Measurements from ENCODE around the gene MMP10. TPM values are rescaled to one million over a fixed set of nuclear protein-coding genes. Genes with fewer than 3 reads are reported as not detected.
"Not testable (repeated sequence)": the region's sequence is repeated elsewhere in the genome, so short reads cannot be mapped to it uniquely, and the experiment has no call there.

Gene MMP10
- total and polyA plus RNA-seq, 7 donors = 0.25 to 0.46 TPM; not detected in 5

GRCh38 chr11:102733232-102733875 lies 47.1 kb downstream of the MMP10 start:
- Histone ChIP-seq H3K4me3 (no peak overlapping the region), H3K27ac (no peak overlapping the region), H3K9me3 (no peaks in the 10 kb centered on the region), H3K36me3 (no peaks in the 10 kb centered on the region), H3K4me1 (no peaks in the 10 kb centered on the region), H3K27me3 (no peaks in the 10 kb centered on the region)
- 35 to 58% methylated on average over 8 of the region's 8 CpGs for WGBS, 2 donors
- DNase-seq = no peak
- intact Hi-C loops (cut with DNase I) = no loop called here
- TF ChIP-seq POLR2A (IDR thresholded peaks at IDR 0.05) (no peak), EP300 (IDR thresholded peaks at IDR 0.05) (no peak), CTCF (IDR thresholded peaks at IDR 0.05) (peak in 2 of 4 experiments; percentile 37 to 39), POLR2AphosphoS5 (IDR thresholded peaks at IDR 0.05) (no peak)

- 51 to 62% methylated on average over 8 of the region's 8 CpGs for WGBS, 2 donors
Observed at GRCh38 chr11:102730944-102731343, 49.5 kb downstream of the MMP10 start.

GRCh38 chr11:102729849-102730815 lies 50.3 kb downstream of the MMP10 start:
- Histone ChIP-seq H3K27me3 (no peaks in the 10 kb centered on the region), H3K4me1 (no peaks in the 10 kb centered on the region), H3K4me3 (no peak overlapping the region), H3K36me3 (no peaks in the 10 kb centered on the region), H3K9me3 (no peaks in the 10 kb centered on the region), H3K27ac (peak overlapping the region in 1 of 4 donors; percentile 18)
- DNase-seq = no peak
- intact Hi-C loops (cut with DNase I) = no loop called here
- 63% methylated on average over 9 of the region's 9 CpGs for whole genome bisulfite sequencing, 2 donors
- TF ChIP-seq CTCF (IDR thresholded peaks at IDR 0.05) = no peak
- no peak for TF ChIP-seq POLR2AphosphoS5 (IDR thresholded peaks at IDR 0.05)
- no peak for TF ChIP-seq POLR2A (IDR thresholded peaks at IDR 0.05)
- TF ChIP-seq EP300 (IDR thresholded peaks at IDR 0.05) = no peak

More at GRCh38 chr11:102730944-102731343, 49.5 kb downstream of the MMP10 start:
- H3K27me3 ChIP-seq; H3K4me3 ChIP-seq; DNase-seq; H3K36me3 ChIP-seq; H3K27ac ChIP-seq; H3K9me3 ChIP-seq; intact Hi-C loops (cut with DNase I); H3K4me1 ChIP-seq: not testable (repeated sequence)

- 83 to 89% methylated on average over 2 of the region's 2 CpGs for WGBS, 2 donors
- DNase-seq = no peak
- Histone ChIP-seq H3K4me1 (no peaks in the 10 kb centered on the region), H3K36me3 (no peaks in the 10 kb centered on the region), H3K27me3 (no peaks in the 10 kb centered on the region), H3K27ac (no peak overlapping the region), H3K9me3 (no peaks in the 10 kb centered on the region), H3K4me3 (no peak overlapping the region)
- intact Hi-C loops (cut with DNase I) = no loop called here
- TF ChIP-seq POLR2A (IDR thresholded peaks at IDR 0.05) = no peak
Observed at GRCh38 chr11:102727890-102728289, 52.5 kb downstream of the MMP10 start.

- H3K9me3 ChIP-seq = peaks cover 0 to 4% (median 0%) of the 10 kb centered on the region in 4 donors
- H3K4me1 ChIP-seq = no peaks in the 10 kb centered on the region
- H3K27me3 ChIP-seq = no peaks in the 10 kb centered on the region
- H3K27ac ChIP-seq = no peak within 1 kb of the TSS
- H3K36me3 ChIP-seq = no peaks in the 10 kb centered on the region
- DNase-seq = no peak
- no peak within 1 kb of the TSS for H3K4me3 ChIP-seq
- intact Hi-C loops (cut with DNase I) = no loop called here
- WGBS, 2 donors = 40 to 65% methylated on average over 2 of the region's 2 CpGs
- TF ChIP-seq POLR2A (IDR thresholded peaks at IDR 0.05) (no peak), CTCF (IDR thresholded peaks at IDR 0.05) (no peak), EP300 (IDR thresholded peaks at IDR 0.05) (no peak), POLR2AphosphoS5 (IDR thresholded peaks at IDR 0.05) (no peak)
Observed at GRCh38 chr11:102724904-102725500, 55.4 kb downstream of the MMP10 start, which contains the start of gene MMP8. TSS of gene MMP8 (minus strand) at chr11:102724954. CDS start at chr11:102724855, 99 bp downstream.
